Dedifferentiated amniotic fluid mesenchymal stem cell (primary cell): ENCODE data around the gene NODAL.

Experiments
- DNase-seq: peaks from one replicate; pipeline ENCODE4 v3.0.0-alpha.2; 2016; ENCODE audit errors: extremely low spot score

Gene NODAL

DNA sequence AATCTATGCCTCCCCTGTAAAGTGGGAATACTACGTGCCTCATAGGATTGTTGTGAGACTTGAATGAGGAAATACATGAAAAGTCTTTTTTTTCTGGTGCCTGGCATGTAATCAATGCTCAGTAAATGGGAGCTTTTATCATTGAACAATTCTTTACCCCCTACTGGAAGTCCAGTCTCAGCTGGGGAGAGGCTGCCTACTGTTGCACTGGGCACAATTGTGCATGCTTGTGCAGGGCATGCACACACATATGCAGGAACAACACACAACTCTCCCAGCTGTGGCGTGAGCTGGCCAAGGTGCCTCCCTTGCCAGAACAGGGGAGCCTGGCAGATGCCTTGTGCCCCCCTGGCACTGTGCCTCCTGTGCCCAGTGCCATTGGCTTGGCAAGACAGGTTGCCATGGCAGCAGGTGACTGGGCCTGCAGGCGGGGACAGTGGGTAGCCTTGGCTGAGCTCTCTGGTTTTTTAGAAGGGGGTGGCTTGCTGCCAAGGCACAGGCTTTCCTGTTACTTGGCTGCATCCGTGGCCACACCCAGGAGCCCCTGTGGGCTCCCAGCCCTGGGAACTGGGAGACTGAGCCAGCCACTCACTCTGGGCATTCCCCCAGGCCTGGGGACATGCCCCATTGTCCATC, 21.0 kb upstream of the NODAL start:
- peak; percentile 20 for DNase-seq

DNA sequence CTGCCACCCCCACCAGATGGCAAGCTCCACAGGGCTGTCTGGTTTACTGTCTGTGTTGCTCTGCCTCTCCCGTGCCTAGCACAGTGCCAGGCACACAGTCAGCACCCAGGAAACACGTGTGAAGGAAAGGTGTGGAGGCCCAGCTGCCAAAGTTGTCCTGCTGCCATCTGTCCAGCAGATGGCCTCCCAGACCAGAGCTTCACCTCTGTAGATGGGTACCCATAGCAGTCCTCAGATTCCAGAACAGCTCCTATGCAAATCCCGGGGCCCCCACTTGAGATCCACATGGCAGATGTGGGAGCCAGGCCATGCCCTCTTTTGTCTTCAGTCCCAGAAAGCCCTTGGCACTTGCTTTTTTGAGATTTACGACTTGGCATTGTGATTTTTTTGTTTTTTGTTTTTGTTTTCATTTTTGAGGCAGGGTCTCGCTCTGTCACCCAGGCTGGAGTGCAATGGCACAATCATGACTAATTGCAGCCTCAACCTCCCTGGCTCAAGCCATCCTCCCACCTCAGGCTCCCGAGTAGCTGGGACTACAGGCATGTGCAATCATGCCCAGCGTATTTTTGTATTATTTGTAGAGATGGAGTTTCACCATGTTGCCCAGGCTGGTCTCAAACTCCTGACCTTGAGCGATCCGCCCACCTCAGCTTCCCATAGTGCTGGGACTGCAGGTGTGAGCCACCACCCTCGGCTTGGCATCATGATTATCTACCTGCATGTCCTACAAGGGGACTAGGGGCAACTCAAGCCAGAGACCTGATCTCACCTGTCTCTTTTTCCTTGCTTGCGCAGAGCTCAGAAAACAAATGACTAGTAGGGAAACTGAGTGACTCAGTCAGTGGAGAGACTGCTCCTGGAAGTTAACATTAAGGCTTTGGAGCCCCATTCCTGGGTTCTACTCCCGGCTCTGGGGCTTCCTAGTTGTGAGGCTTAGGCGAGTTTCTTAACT, 20.2 kb upstream of the NODAL start:
- peak; percentile 30 for DNase-seq

DNA sequence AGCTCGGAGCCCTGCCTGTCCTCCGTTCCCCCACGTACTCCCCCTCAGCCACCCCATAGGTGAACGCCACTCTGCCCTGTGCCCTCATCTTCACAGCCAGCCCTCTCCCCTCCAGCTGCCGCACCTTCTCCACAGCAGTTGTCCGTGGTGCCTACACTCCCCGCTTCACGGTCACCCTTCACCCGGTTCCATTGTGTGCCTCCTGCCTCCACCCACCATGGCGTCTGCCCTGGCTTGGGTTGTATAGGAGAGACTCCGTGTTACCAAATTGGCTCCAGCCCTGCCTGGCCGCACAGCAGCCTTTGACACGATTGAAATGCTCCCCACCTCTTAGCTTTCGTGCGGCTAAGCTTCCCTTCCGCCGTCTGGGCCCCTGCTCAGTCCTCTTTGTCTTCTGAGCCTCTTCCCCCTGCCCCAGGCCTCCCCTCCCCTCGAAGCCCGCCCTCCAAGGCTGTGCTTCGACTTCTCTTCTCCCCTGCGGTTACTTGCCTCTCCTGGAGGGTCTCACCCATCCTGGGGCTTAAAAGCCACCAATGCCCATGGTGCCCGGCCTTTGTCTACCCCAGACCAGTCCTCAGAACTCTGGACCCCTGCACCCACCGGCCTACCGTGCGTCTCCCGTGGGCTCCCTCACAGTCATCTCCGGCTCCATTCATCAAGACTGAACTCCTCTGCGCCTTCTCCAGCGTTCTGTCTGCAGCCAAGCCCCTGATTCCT, 18.5 kb upstream of the NODAL start:
- DNase-seq, result no peak

DNA sequence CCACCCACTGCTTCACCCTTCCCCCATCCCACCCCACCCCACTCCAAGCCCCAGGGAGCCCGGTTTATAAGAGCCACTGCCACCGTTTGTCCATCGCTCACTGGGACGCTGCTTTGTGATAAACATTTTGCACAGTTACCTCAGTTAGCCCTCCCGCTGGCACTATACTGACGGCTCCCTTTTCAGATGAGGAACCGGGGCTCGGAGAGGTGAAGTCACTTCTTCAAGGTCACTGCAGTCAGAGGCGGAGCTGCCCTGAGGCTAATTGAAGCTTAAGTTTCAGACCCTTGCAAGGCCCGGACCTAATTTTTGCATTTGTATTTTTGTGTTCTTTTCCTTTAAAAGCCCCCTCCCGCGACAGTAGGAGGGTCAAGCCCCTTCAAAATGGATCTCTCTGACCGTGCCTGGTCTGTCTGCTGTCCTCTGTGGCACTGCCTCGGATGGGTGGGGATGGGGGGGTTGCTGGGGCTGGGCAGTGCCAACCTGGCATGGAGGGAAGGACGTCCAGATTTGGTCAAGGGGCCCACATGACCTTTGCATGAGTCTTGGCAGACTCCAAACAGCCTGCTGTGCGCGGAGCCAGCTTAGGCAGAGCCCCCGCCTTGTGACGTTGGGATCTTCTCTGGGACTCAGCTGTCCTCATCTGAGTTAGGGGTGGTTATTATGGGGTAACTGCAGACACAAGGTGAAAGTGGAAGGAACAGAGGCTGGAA, 17.7 kb upstream of the NODAL start:
- no peak for DNase-seq

GRCh38 chr10:70458329-70459060, 17.0 kb upstream of the NODAL start:
- DNase-seq, result peak; percentile 51

- DNase-seq, result no peak
Observed at GRCh38 chr10:70457759-70458305, 16.4 kb upstream of the NODAL start.

DNA sequence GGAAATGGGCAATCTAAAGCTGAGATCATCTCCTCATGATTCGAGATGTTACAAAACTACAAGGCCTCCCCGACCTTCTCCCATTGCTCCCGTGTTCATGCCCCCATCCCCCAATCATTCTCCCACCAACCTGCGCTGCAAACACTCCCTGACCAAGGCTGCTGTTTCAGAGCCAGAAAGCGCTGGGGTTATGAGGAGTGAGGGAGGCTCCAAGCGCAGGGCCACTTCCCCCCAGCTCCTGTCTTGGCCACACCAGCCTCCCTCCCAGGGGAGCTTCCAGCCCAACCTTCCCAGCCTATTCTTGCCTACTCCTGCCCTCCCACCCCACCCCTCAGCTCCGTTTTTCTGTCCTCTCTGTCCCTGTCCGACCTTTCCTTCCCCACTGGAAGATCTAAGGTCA, 14.7 kb upstream of the NODAL start:
- DNase-seq, result no peak

GRCh38 chr10:70455213-70455630, 13.7 kb upstream of the NODAL start:
- DNase-seq, result no peak

DNA sequence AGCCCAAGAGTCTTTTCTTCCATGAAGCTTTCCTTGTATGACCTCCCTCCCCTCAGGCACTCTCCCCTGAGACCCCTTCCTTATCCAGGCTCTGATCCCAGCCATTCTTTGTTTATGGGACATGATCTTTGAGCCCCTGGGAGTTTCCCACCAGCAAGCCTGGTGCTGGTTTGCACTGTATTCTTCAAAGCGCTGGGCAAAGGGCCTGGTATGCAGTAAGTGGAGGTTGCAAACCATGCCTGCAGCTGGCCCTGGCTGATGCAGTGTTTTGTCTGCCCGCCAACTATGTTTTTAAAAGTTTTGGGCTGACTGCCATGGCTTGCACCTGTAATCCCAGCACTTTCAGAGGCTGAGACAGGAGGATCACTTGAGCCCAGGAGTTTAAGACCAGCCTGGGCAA, 6.8 kb upstream of the NODAL start:
- DNase-seq, result no peak

DNA sequence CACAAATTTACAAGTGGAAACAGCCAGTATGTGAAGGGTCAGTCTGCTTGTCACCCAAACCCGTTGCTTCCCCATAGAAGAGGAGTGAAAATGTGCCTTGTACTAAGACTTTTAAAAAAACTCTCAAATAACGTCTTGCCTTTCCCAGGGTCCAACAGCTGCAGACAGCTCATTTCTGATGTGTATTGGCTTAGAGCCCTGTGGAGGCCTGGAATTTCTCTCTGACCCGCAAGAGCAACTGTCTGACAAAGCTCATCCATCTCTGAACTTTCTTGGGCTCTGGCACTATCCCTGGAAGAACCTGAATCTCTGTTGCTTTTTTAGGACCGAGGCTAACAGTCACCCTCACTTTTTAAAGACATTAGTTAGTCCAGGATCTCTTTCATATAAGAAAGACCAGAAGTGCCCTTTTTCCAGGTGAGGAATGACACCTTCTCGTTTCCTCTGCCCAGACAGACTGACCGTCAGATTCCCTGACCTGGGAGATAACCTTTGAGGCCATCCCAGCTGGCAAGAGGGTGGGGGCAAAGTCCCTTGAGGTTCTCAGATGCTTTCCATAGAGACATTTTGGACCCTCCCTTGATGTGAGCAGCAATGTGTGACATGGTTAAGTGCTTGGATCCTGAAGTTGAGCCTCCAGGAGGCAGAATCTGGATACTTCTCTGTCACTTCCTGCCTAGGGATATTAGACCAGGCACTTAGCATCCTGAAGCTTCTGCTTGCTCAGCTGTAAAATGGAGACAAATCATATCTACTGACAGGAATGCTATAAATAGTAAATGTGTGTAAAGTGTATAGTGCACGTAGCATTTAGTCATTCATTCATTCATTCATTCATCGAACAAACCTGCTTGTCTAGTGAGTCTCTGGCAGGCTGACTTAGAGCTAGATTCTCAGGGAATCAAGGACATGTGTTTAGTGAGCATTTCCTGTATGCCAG, 4.5 kb upstream of the NODAL start:
- no peak for DNase-seq

GRCh38 chr10:70444744-70445143, 3.3 kb upstream of the NODAL start:
- no peak for DNase-seq

- DNase-seq, result no peak
Observed at GRCh38 chr10:70442332-70442988, 979 bp upstream of the NODAL start.

DNA sequence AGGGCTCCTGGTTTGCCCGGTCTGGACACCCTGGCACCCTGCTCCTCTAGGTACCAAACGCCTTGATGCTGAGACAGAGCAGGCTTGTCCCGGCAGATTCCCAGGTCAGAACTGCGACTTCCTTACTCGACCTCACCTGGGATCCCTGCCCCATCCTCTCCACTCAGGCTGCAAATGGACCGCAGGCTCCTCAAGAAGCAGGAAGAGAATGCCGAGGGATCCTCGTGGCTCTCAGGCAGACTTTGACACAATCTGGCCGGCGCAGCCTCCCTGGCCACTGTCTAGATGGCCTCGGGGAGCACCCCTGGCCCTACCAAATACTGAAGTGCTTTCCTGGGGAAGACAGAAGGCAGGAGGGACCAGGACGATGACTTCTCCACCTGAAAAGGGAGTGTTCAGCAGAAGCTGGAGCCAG, 421 bp upstream of the NODAL start:
- DNase-seq, result no peak

- DNase-seq, result no peak
Observed at GRCh38 chr10:70440296-70441160, 953 bp downstream of the NODAL start.

- DNase-seq, result no peak
Observed at GRCh38 chr10:70437721-70438120, 3.8 kb downstream of the NODAL start.

DNA sequence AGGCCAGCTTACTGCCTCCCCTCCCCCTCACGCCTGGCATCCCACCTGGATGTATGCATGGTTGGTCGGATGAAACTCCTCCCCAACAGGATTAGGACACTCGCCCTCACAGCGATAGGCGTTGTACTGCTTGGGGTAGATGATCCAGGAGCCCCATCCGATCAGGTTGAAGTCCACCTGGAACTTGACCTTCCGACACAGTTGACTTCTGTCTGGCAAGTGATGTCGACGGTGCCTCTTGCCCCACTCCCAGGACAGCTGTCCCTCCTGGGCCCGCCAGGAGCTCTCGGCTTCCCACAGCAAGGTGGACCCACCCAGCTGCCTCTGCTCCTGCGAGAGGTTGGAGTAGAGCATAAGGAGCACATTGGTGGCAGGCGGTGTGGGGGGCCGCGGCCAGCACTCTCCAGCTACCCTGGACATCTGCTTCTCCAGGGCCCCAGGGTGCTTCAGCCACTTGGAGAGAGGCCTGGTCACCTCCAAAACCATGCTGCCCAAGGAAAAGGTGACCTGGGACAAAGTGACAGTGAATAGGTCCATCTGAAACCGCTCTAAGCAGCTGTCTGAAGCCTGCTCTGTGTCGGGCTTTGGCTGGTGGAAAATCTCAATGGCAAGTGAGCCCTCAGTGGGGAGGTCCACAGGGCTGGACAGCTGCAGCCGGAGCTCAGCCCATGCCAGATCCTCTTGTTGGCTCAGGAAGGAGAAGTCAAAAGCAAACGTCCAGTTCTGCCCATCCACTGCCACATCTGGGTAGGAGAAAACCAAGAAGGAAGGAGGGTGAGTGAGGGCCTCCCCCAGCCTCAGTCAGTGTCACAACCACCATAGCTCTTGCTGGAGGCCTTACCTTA, 6.0 kb downstream of the NODAL start:
- DNase-seq, result no peak

GRCh38 chr10:70433581-70434280, 7.8 kb downstream of the NODAL start:
- no peak for DNase-seq
